Esophagus muscularis mucosa (tissue), 4 donors: Measurements from ENCODE around the gene AKAP5. TPM values are rescaled to one million over a fixed set of nuclear protein-coding genes. Genes with fewer than 3 reads are reported as not detected.

ENCODE experiments used
- DNase-seq: peaks from one replicate; pipeline ENCODE4 v3.0.0-alpha.2; 2017; ENCODE audit errors: extremely low spot score
- H3K27ac ChIP-seq, 4 donors: fragments of 200-600 bp; sonication (generic); replicated peaks in 1 of 4; 1 replicate in 3 of 4; 2 replicates in 1 of 4; pipeline ENCODE4 v1.5.1; 2016 to 2019; ENCODE audit warnings: mild to moderate bottlenecking in 1 of 4
- H3K27me3 ChIP-seq, 4 donors: fragments of 200-600 bp; sonication (generic); one replicate each; pipeline versions ENCODE4 v1.5.1 to v1.6.0; 2016 to 2019
- H3K36me3 ChIP-seq, 4 donors: fragments of 200-600 bp; sonication (generic); one replicate each; pipeline ENCODE4 v1.5.1; 2016 to 2019
- H3K4me1 ChIP-seq, 4 donors: fragments of 200-600 bp; sonication (generic); one replicate each; pipeline ENCODE4 v1.5.1; 2016 to 2019
- H3K4me3 ChIP-seq, 4 donors: fragments of 200-600 bp; sonication (generic); 1 replicate in 2 of 4; 2 replicates in 2 of 4; pipeline ENCODE4 v1.5.1; 2016 to 2019; ENCODE audit warnings: mild to moderate bottlenecking in 4 of 4, moderate library complexity in 1 of 4
- H3K9me3 ChIP-seq, 4 donors: fragments of 200-600 bp; sonication (generic); 1 replicate in 3 of 4; 2 replicates in 1 of 4; pipeline ENCODE4 v1.5.1; 2016 to 2019
- CTCF ChIP-seq, 3 experiments: fragments of 200-600 bp in 2 of 3; fragments of 450-650 bp in 1 of 3; sonication (generic) in 2 of 3; IDR thresholded peaks; one replicate each; pipeline ENCODE4 v1.5.1; 2017 to 2019; ENCODE audit warnings: antibody characterized with exemption in 3 of 3, mild to moderate bottlenecking in 2 of 3, moderate library complexity in 1 of 3
- EP300 ChIP-seq: sonication (generic); formaldehyde crosslinking; IDR thresholded peaks from one replicate; pipeline ENCODE4 v1.6.1; 2017; ENCODE audit warnings: antibody characterized with exemption
- POLR2A ChIP-seq: fragments of 450-650 bp; IDR thresholded peaks from one replicate; pipeline ENCODE4 v1.6.1; 2017; ENCODE audit warnings: antibody characterized with exemption, moderate library complexity, mild to moderate bottlenecking, low read depth
- POLR2AphosphoS5 ChIP-seq, 2 donors: sonication (generic); formaldehyde crosslinking; IDR thresholded peaks; one replicate each; pipeline ENCODE4 v1.6.1; 2017; ENCODE audit warnings: antibody characterized with exemption in 2 of 2
- WGBS: methylation state at CpG from one replicate; pipeline ENCODE4 v1.1.5; 2018; 5-methylcytosine and 5-hydroxymethylcytosine counted together
- intact Hi-C: fragments of 100-400 bp; cut with DNase I; formaldehyde crosslinking; loops from one replicate; pipeline ENCODE4 v1.15.1; 2023
- total RNA-seq, 4 donors: library from RNA; depleted of rRNA; stranded (reverse); fragments of >200 nt; gene quantifications; one replicate each; pipeline versions ENCODE4 v1.1.0 to v1.2.1, GENCODE V29; 2016

AKAP5 gene
- total RNA-seq, 4 donors from 2014 or later: 0.45 to 2.1 (median 1.4) TPM

- DNase-seq: no peak
- no peaks in the 10 kb centered on the region for H3K9me3 ChIP-seq
- H3K36me3 ChIP-seq: peaks cover 0 to 6% (median 0%) of the 10 kb centered on the region in 4 donors
- intact Hi-C loops: loop anchor here (10.0 kb wide), 1 partner anchor 168 kb away; no protein-coding TSS in a partner anchor
- WGBS: under 1% methylated on average over 19 of the region's 29 CpGs
- H3K27ac ChIP-seq: peak overlapping the region; percentile 91 to 100 (median 97)
- peak overlapping the region; percentile 84 to 98 (median 86) for H3K4me3 ChIP-seq
- no peak for TF ChIP-seq POLR2AphosphoS5 (IDR thresholded peaks at IDR 0.05)
- TF ChIP-seq CTCF (IDR thresholded peaks at IDR 0.05): no peak
- TF ChIP-seq POLR2A: no peak
- TF ChIP-seq EP300: no peak
- H3K4me1 ChIP-seq: peaks cover 40 to 59% (median 57%) of the 10 kb centered on the region in 4 donors
- no peaks in the 10 kb centered on the region for H3K27me3 ChIP-seq
These were observed 37.7 kb downstream of the AKAP5 start for GRCh38 chr14:64502887-64503433.

GRCh38 chr14:64503434-64504309 is 38.4 kb downstream of the AKAP5 start, which contains the start of gene ZBTB25:
ZBTB25 (minus strand) TSS chr14:64503838; CDS start chr14:64490533, 13,305 bp downstream.
- peak within 1 kb of the TSS; percentile 84 to 98 (median 86) for H3K4me3 ChIP-seq
- TF ChIP-seq EP300 (no peak), CTCF (IDR thresholded peaks at IDR 0.05) (no peak), POLR2AphosphoS5 (IDR thresholded peaks at IDR 0.05) (peak; percentile 81 to 96), POLR2A (peak; percentile 85)
- peaks cover 0 to 6% (median 0%) of the 10 kb centered on the region in 4 donors for H3K36me3 ChIP-seq
- H3K27ac ChIP-seq: peak within 1 kb of the TSS; percentile 91 to 100 (median 97)
- no peaks in the 10 kb centered on the region for H3K27me3 ChIP-seq
- WGBS: 0% methylated on average over 30 of the region's 87 CpGs
- DNase-seq: peak; percentile 96
- H3K4me1 ChIP-seq: peaks cover 40 to 66% (median 62%) of the 10 kb centered on the region in 4 donors
- no peaks in the 10 kb centered on the region for H3K9me3 ChIP-seq
- intact Hi-C loops: loop anchor here (10.0 kb wide), 1 partner anchor 169 kb away; no protein-coding TSS in a partner anchor

- H3K27ac ChIP-seq: peak within 1 kb of the TSS; percentile 91 to 100 (median 97)
- WGBS: 0% methylated on average over 21 of the region's 63 CpGs
- intact Hi-C loops: loop anchor here (10.0 kb wide), 1 partner anchor 170 kb away; no protein-coding TSS in a partner anchor
These were observed 39.1 kb downstream of the AKAP5 start, which contains the start of gene ZBTB1 for GRCh38 chr14:64504310-64504896. ZBTB1 (plus strand) TSS chr14:64504770; CDS start chr14:64521505, 16,735 bp downstream.

More at GRCh38 chr14:64504310-64504896, 39.1 kb downstream of the AKAP5 start, which contains the start of gene ZBTB1:
- TF ChIP-seq CTCF (IDR thresholded peaks at IDR 0.05): no peak
- TF ChIP-seq EP300: no peak
- peak; percentile 78 to 89 for TF ChIP-seq POLR2AphosphoS5 (IDR thresholded peaks at IDR 0.05)
- peak; percentile 80 for TF ChIP-seq POLR2A
- Histone ChIP-seq H3K36me3 (no peaks in the 10 kb centered on the region), H3K27me3 (no peaks in the 10 kb centered on the region), H3K4me3 (peak within 1 kb of the TSS; percentile 84 to 98 (median 86)), H3K9me3 (no peaks in the 10 kb centered on the region), H3K4me1 (peaks cover 40 to 70% (median 68%) of the 10 kb centered on the region in 4 donors)
- peak; percentile 95 for DNase-seq
